SJCRH30 (cell line): ENCODE measurements around the gene DMRT2. TPM values are rescaled to one million over a fixed set of nuclear protein-coding genes. Genes with fewer than 3 reads are reported as not detected.

Experiments used
- DNase-seq, 2 experiments: peaks; one replicate each; pipeline ENCODE4 v3.0.0-alpha.2; 2015 to 2020
- H3K27ac ChIP-seq: fragments of 250-450 bp; sonication (Bioruptor Pico); 2 replicates; pipeline ENCODE4 v1.5.1; 2020; ENCODE audit warnings: mild to moderate bottlenecking, moderate library complexity
- H3K27me3 ChIP-seq: fragments of 250-450 bp; sonication (Bioruptor Pico); 2 replicates; pipeline ENCODE4 v1.5.1; 2020; ENCODE audit warnings: mild to moderate bottlenecking, moderate library complexity
- H3K36me3 ChIP-seq: fragments of 250-450 bp; sonication (Bioruptor Pico); 2 replicates; pipeline ENCODE4 v1.5.1; 2020; ENCODE audit warnings: mild to moderate bottlenecking, moderate library complexity
- H3K4me1 ChIP-seq: fragments of 250-450 bp; sonication (Bioruptor Pico); 2 replicates; pipeline ENCODE4 v1.5.1; 2020; ENCODE audit warnings: mild to moderate bottlenecking, moderate library complexity
- H3K4me3 ChIP-seq: fragments of 250-450 bp; sonication (Bioruptor Pico); 2 replicates; pipeline ENCODE4 v1.5.1; 2020; ENCODE audit warnings: mild to moderate bottlenecking, moderate library complexity
- H3K9me3 ChIP-seq: fragments of 250-450 bp; sonication (Bioruptor Pico); replicated peaks from 2 replicates; pipeline ENCODE4 v1.5.1; 2020; ENCODE audit warnings: mild to moderate bottlenecking, moderate library complexity
- total RNA-seq: library from RNA; depleted of rRNA; stranded (reverse); fragments of >200 nt; shearing (Covaris generic); gene quantifications from 2 replicates; pipeline ENCODE4 v1.2.3, GENCODE V29; 2014; rRNA removed

Gene DMRT2
- total RNA-seq, 1 experiment from 2014 or later: 33.1 TPM

DNA sequence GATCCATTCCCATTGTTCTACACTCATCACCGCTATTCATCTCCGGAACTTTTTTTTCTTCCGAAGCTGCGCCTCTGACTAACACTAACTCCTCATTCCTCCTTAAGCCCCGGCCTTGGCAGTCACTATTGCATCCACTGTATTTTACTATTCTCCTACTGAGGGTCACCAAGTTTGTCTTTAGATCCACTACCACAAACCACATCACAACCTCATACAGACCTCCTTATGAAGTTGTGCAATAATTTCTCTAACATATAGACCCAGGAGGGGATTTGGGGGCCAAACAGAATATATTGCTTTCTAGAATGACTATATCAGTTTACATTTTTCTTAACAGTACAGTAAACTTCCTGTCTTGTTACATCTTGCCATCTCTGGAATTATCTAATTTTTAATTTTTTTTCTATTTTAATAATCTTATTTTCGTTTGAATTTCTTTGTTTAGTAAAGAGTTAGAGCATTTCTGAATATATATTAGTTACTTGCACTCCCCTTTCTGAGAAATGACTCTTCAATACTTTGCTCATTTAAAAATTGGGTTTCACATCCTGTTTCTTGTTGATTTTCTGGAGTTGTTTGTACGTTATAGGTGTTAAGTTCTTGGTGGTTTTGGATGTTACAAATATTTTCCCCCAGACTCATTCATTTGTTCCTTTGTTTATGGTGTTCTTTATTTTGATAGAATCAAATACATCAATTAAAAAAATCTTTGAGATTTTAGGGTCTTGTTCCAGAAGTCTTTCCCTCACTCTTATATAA, 37.1 kb downstream of the DMRT2 start:
- DNase-seq: no peak
- Histone ChIP-seq H3K36me3 (no peaks in the 10 kb centered on the region), H3K4me3 (no peak overlapping the region), H3K27me3 (no peaks in the 10 kb centered on the region), H3K9me3 (no peaks in the 10 kb centered on the region), H3K27ac (no peak overlapping the region), H3K4me1 (no peaks in the 10 kb centered on the region)

DNA sequence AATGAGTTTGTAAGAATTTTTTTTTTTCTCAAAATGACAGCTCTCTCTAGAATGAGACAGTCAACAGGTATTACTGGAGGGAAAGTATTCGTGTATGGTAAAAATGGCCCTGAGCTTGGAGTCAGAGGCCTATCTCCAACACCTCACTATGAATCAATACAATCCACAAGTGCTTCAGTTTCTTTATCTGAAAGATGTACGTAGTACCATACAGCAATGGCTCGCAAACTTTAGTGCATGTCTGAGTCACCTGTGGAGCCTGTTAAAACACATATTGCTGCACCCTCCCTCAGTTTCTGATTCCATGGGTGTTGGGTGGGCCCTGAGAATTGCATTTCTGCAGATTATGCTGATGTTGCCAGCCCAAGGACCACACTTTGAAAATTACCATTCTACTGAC, 44.6 kb downstream of the DMRT2 start:
- Histone ChIP-seq H3K27ac (no peak overlapping the region), H3K36me3 (no peaks in the 10 kb centered on the region), H3K9me3 (0 out of 2 replicates have a peak, but pooled peaks cover 3% of the 10 kb centered on the region), H3K4me3 (no peak overlapping the region), H3K27me3 (no peaks in the 10 kb centered on the region), H3K4me1 (no peaks in the 10 kb centered on the region)
- no peak for DNase-seq

DNA sequence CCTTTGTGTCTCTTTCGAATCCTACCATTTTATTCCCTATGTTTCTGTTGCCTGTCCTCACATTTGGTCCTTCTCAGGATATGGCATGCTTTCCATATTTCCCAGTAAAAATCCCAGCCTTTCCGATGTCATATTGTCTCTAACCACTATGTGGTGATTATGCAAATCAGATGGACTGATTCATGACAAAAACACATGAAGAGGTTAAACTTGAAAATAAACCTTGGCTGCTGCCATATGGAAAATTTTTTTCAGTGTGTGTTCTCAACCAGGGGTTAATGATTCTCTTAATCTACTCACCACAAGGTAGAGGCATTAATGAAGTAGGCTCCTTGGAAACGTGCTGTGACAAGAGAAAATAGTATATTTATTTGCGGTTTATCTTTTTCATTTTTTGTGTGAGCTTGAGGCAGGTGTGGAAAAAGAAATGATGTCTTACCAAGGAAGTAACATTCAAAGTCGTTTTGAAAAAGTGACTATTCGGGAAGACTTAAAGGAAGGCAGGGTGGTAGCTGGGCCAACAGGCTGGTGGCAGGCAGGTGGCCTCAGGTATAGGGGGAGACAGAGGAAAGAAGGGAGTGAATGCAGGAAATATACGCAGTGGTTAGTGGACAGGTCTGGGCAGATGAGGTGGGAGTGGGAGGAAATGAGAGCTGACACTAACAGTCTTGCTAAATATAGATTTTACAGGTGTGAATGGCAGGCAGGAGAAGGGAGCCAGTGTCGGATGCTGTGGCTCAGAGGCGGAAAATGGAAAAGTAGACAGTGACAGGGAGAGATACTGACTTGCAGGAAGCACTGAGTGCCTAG, 46.2 kb downstream of the DMRT2 start:
- no peak overlapping the region for H3K27ac ChIP-seq
- no peaks in the 10 kb centered on the region for H3K27me3 ChIP-seq
- H3K4me3 ChIP-seq: no peak overlapping the region
- DNase-seq: no peak
- no peaks in the 10 kb centered on the region for H3K36me3 ChIP-seq
- H3K9me3 ChIP-seq: 0 out of 2 replicates have a peak, but pooled peaks cover 3% of the 10 kb centered on the region
- peaks cover 3% of the 10 kb centered on the region for H3K4me1 ChIP-seq

DNA sequence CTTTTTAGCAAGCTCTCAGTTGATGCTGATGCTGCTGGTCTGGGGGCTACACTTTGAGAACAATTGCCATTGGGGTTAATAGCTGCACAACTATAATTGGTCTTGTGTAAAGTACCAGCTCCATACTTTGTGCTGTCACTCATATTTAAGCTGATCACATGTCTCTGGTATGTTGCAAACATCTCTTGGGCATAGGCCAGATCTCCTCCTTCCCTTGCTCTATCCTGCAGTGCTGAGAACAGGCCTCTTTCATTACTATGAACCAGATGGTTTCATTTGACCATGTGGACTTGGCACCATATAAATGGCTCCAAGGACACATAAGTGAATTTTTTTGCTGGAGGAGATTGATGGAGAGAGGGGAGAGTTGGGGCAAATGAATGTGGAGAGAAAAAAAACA, 48.4 kb downstream of the DMRT2 start:
- no peak for DNase-seq
- Histone ChIP-seq H3K4me1 (peaks cover 14% of the 10 kb centered on the region), H3K27me3 (no peaks in the 10 kb centered on the region), H3K9me3 (0 out of 2 replicates have a peak, but pooled peaks cover 3% of the 10 kb centered on the region), H3K36me3 (no peaks in the 10 kb centered on the region), H3K4me3 (no peak overlapping the region), H3K27ac (no peak overlapping the region)

DNA sequence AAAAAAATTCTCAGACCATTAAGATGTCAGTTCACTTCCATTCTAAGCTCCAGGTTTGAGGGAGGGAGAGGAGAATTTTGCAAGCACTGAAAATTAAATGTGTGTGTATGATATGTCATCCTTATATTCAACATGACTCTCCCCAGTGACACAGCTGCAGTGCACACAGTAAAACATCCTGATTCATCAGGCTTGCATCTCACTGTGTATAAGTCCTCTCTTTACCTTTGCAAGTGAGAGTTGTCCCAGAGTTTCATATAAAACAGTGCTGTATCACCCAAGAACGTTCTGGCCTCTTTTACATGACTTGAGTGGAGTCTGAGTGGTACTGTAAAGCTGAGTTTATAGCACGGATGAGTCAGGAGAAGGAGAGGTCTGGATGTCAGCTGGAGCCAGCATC, 50.0 kb downstream of the DMRT2 start:
- peaks cover 14% of the 10 kb centered on the region for H3K4me1 ChIP-seq
- DNase-seq: no peak
- no peaks in the 10 kb centered on the region for H3K27me3 ChIP-seq
- no peak overlapping the region for H3K4me3 ChIP-seq
- H3K36me3 ChIP-seq: no peaks in the 10 kb centered on the region
- no peak overlapping the region for H3K27ac ChIP-seq
- 0 out of 2 replicates have a peak, but pooled peaks cover 3% of the 10 kb centered on the region for H3K9me3 ChIP-seq

DNA sequence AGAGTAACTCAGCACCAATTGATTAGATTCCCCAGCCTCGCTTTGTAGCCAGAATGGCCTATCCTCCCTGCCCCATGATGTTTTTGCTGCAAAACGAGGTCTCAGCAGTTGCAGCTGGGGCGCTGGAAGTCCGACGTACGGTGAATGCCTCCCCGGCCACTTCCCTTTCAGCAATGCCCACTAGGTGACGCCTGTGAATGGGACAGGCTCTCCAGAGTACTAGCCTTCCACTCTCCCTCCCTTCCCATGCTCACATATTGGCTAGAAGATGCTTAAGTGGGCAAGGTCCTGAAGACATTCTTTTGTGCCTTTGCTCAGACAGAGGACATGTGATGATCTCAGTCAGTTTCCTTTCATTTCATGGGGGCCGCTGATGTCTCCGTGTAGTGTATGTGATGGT, 50.8 kb downstream of the DMRT2 start:
- no peak overlapping the region for H3K27ac ChIP-seq
- H3K36me3 ChIP-seq: no peaks in the 10 kb centered on the region
- H3K4me3 ChIP-seq: no peak overlapping the region
- peaks cover 14% of the 10 kb centered on the region for H3K4me1 ChIP-seq
- H3K27me3 ChIP-seq: no peaks in the 10 kb centered on the region
- peak; percentile 54 to 72 for DNase-seq
- H3K9me3 ChIP-seq: no peaks in the 10 kb centered on the region

DNA sequence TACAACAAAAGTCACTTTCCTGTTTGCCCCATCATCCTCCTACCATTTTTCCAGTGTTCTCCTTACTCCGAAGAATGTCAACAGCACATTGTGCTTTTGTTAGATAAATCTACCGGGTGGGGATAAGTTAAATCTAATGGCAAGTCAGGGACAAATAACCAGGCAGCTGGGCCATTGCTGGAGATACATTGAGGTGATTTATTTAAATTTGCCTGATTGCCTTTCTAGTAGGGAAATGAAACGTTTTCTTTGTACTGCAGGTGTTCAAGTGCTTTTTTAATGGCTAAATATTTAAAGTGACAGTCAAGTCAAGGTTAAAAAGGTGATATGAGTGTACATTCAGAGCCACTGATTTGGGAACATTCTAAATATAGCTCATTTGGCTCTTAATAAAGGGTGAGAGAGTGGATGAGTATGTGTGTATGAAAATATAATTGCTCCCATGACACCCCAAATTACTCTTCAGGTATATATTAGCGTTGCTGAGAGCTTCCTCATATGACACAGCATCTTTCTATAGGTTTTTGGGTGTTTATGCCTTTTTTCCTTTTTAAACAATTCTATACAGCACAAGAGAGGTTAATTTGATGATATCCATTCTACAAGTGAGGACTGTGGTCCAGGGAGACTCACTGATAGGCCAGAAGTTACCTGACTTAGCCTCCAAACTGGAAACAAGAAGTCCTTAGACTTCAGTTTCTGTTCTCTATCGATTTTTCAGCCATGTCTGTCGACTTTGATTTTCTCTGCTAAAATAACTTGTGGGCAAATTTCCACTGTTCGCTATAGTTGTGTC, 51.9 kb downstream of the DMRT2 start:
- no peak for DNase-seq
- no peak overlapping the region for H3K4me3 ChIP-seq
- peaks cover 14% of the 10 kb centered on the region for H3K4me1 ChIP-seq
- H3K9me3 ChIP-seq: no peaks in the 10 kb centered on the region
- no peaks in the 10 kb centered on the region for H3K27me3 ChIP-seq
- H3K27ac ChIP-seq: peak overlapping the region; percentile 75
- H3K36me3 ChIP-seq: no peaks in the 10 kb centered on the region

DNA sequence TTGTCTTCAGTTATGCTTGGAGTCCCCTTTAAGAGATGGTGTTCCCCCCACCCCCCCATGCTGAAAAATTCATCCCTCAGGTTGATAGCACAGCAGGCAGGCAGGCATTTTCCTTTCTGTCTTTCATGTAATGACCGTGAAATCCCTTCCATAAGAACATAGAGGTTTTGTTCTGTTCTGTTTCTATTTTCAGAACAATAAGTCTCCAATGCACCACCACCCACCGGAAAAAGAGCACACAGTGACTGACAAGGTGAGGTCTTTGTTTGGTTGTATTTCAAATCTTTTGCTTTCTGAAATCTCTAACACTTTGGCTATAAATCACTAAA, 52.4 kb downstream of the DMRT2 start:
- Histone ChIP-seq H3K4me3 (peak overlapping the region; percentile 18), H3K27me3 (no peaks in the 10 kb centered on the region), H3K9me3 (no peaks in the 10 kb centered on the region), H3K27ac (peak overlapping the region; percentile 75), H3K36me3 (no peaks in the 10 kb centered on the region), H3K4me1 (peaks cover 14% of the 10 kb centered on the region)
- peak; percentile 43 to 77 for DNase-seq

Other genes with a start within 250 kb of the DMRT2 start
- gene DMRT1, start 208.7 kb upstream of the DMRT2 start, total RNA-seq: not detected in 2 replicates
- gene DMRT3, start 73.7 kb upstream of the DMRT2 start, total RNA-seq: not detected in 2 replicates